Stimulated activated naive CD8-positive, alpha-beta T cell treated with anti-CD3 and anti-CD28 coated beads, Interleukin-15, Interleukin-2, amounts not matched to agents 100 ng/mL and 50 ng/mL, for 24 hours (primary cell): ENCODE measurements around the gene MSRB2.

Source experiments
- H3K27ac Mint-ChIP-seq: one replicate; pipeline ENCODE4 v1.8.0; 2021; ENCODE audit warnings: mild to moderate bottlenecking, mixed read lengths
- H3K27me3 Mint-ChIP-seq: one replicate; pipeline ENCODE4 v1.8.0; 2021; ENCODE audit warnings: mixed read lengths
- H3K36me3 Mint-ChIP-seq: one replicate; pipeline ENCODE4 v1.8.0; 2021; ENCODE audit warnings: low read depth, mixed read lengths
- H3K4me1 Mint-ChIP-seq: one replicate; pipeline ENCODE4 v1.8.0; 2021; ENCODE audit warnings: low read depth, mixed read lengths
- H3K4me3 Mint-ChIP-seq: one replicate; pipeline ENCODE4 v1.8.0; 2021; ENCODE audit warnings: mild to moderate bottlenecking, mixed read lengths
- H3K9me3 Mint-ChIP-seq: one replicate; pipeline ENCODE4 v1.8.0; 2021; ENCODE audit warnings: mixed read lengths

Gene MSRB2

GRCh38 chr10:23088609-23089008 lies 6.8 kb upstream of the MSRB2 start:
- H3K4me3 Mint-ChIP-seq = no peak overlapping the region
- peaks cover 8% of the 10 kb centered on the region for H3K27me3 Mint-ChIP-seq
- H3K9me3 Mint-ChIP-seq = peaks cover 16% of the 10 kb centered on the region
- no peaks in the 10 kb centered on the region for H3K4me1 Mint-ChIP-seq
- H3K27ac Mint-ChIP-seq = no peak overlapping the region
- no peaks in the 10 kb centered on the region for H3K36me3 Mint-ChIP-seq

GRCh38 chr10:23094786-23095403 lies 484 bp upstream of the MSRB2 start:
- H3K36me3 Mint-ChIP-seq = no peaks in the 10 kb centered on the region
- no peaks in the 10 kb centered on the region for H3K27me3 Mint-ChIP-seq
- H3K4me1 Mint-ChIP-seq = peaks cover 35% of the 10 kb centered on the region
- peak overlapping the region; percentile 59 for H3K27ac Mint-ChIP-seq
- H3K4me3 Mint-ChIP-seq = peak overlapping the region; percentile 79
- peaks cover 13% of the 10 kb centered on the region for H3K9me3 Mint-ChIP-seq

- Mint-ChIP-seq H3K27me3 (no peaks in the 10 kb centered on the region), H3K4me3 (peak overlapping the region; percentile 93), H3K4me1 (peaks cover 48% of the 10 kb centered on the region), H3K36me3 (peaks cover 7% of the 10 kb centered on the region), H3K9me3 (peaks cover 19% of the 10 kb centered on the region), H3K27ac (peak overlapping the region; percentile 92)
These were observed 805 bp downstream of the MSRB2 start for GRCh38 chr10:23095966-23096801.

- peaks cover 51% of the 10 kb centered on the region for H3K4me1 Mint-ChIP-seq
- H3K36me3 Mint-ChIP-seq = peaks cover 10% of the 10 kb centered on the region
- no peaks in the 10 kb centered on the region for H3K27me3 Mint-ChIP-seq
- H3K4me3 Mint-ChIP-seq = peak overlapping the region; percentile 93
- no peak overlapping the region for H3K27ac Mint-ChIP-seq
- H3K9me3 Mint-ChIP-seq = peaks cover 19% of the 10 kb centered on the region
These were observed 1.6 kb downstream of the MSRB2 start for GRCh38 chr10:23096802-23097549.

GRCh38 chr10:23099079-23099478 lies 3.7 kb downstream of the MSRB2 start:
- Mint-ChIP-seq H3K4me3 (no peak overlapping the region), H3K36me3 (peaks cover 10% of the 10 kb centered on the region), H3K4me1 (peaks cover 51% of the 10 kb centered on the region), H3K9me3 (peaks cover 10% of the 10 kb centered on the region), H3K27me3 (no peaks in the 10 kb centered on the region), H3K27ac (no peak overlapping the region)

GRCh38 chr10:23099816-23100215 lies 4.4 kb downstream of the MSRB2 start:
- H3K27me3 Mint-ChIP-seq = no peaks in the 10 kb centered on the region
- H3K9me3 Mint-ChIP-seq = peaks cover 10% of the 10 kb centered on the region
- H3K27ac Mint-ChIP-seq = peak overlapping the region; percentile 5
- peaks cover 16% of the 10 kb centered on the region for H3K36me3 Mint-ChIP-seq
- H3K4me1 Mint-ChIP-seq = peaks cover 49% of the 10 kb centered on the region
- H3K4me3 Mint-ChIP-seq = no peak overlapping the region

GRCh38 chr10:23100331-23101030 lies 5.1 kb downstream of the MSRB2 start:
- Mint-ChIP-seq H3K9me3 (peaks cover 10% of the 10 kb centered on the region), H3K4me3 (no peak overlapping the region), H3K4me1 (peaks cover 47% of the 10 kb centered on the region), H3K27me3 (no peaks in the 10 kb centered on the region), H3K27ac (peak overlapping the region; percentile 1), H3K36me3 (peaks cover 23% of the 10 kb centered on the region)

- peaks cover 28% of the 10 kb centered on the region for H3K36me3 Mint-ChIP-seq
- peaks cover under 1% of the 10 kb centered on the region for H3K9me3 Mint-ChIP-seq
- no peak overlapping the region for H3K4me3 Mint-ChIP-seq
- no peak overlapping the region for H3K27ac Mint-ChIP-seq
- H3K4me1 Mint-ChIP-seq = no peaks in the 10 kb centered on the region
- H3K27me3 Mint-ChIP-seq = no peaks in the 10 kb centered on the region
These were observed 11.1 kb downstream of the MSRB2 start for GRCh38 chr10:23106331-23107072.

GRCh38 chr10:23110722-23111516 lies 15.5 kb downstream of the MSRB2 start:
- H3K9me3 Mint-ChIP-seq = no peaks in the 10 kb centered on the region
- no peaks in the 10 kb centered on the region for H3K4me1 Mint-ChIP-seq
- peaks cover 20% of the 10 kb centered on the region for H3K36me3 Mint-ChIP-seq
- H3K4me3 Mint-ChIP-seq = no peak overlapping the region
- no peak overlapping the region for H3K27ac Mint-ChIP-seq
- no peaks in the 10 kb centered on the region for H3K27me3 Mint-ChIP-seq

GRCh38 chr10:23111517-23112286 lies 16.3 kb downstream of the MSRB2 start:
- no peaks in the 10 kb centered on the region for H3K4me1 Mint-ChIP-seq
- H3K4me3 Mint-ChIP-seq = no peak overlapping the region

GRCh38 chr10:23114228-23114850 lies 19.0 kb downstream of the MSRB2 start:
- no peaks in the 10 kb centered on the region for H3K27me3 Mint-ChIP-seq
- H3K27ac Mint-ChIP-seq = no peak overlapping the region
- H3K36me3 Mint-ChIP-seq = peaks cover 16% of the 10 kb centered on the region
- no peaks in the 10 kb centered on the region for H3K4me1 Mint-ChIP-seq
- no peak overlapping the region for H3K4me3 Mint-ChIP-seq
- H3K9me3 Mint-ChIP-seq = no peaks in the 10 kb centered on the region

More at GRCh38 chr10:23111517-23112286, 16.3 kb downstream of the MSRB2 start:
- Mint-ChIP-seq H3K9me3 (no peaks in the 10 kb centered on the region), H3K27ac (no peak overlapping the region), H3K27me3 (no peaks in the 10 kb centered on the region), H3K36me3 (peaks cover 20% of the 10 kb centered on the region)

GRCh38 chr10:23116486-23117205 lies 21.3 kb downstream of the MSRB2 start:
- Mint-ChIP-seq H3K36me3 (peaks cover 10% of the 10 kb centered on the region), H3K27ac (no peak overlapping the region)

More at GRCh38 chr10:23116486-23117205, 21.3 kb downstream of the MSRB2 start:
- Mint-ChIP-seq H3K27me3 (no peaks in the 10 kb centered on the region), H3K9me3 (no peaks in the 10 kb centered on the region), H3K4me3 (no peak overlapping the region), H3K4me1 (no peaks in the 10 kb centered on the region)
